Prostate gland (tissue), 2 donors: ENCODE data around the gene YIPF2. TPM values are rescaled to one million over a fixed set of nuclear protein-coding genes. Genes with fewer than 3 reads are reported as not detected.

Source experiments
- DNase-seq: peaks from one replicate; pipeline ENCODE4 v3.0.0-alpha.2; 2019; ENCODE audit warnings: low spot score
- H3K27ac ChIP-seq, 2 donors: fragments of 200-600 bp; sonication (generic); 2 replicates each; pipeline ENCODE4 v1.5.1; 2017 to 2019
- H3K27me3 ChIP-seq: fragments of 200-600 bp; sonication (generic); replicated peaks from 2 replicates; pipeline ENCODE4 v1.5.1; 2019; ENCODE audit not compliant: insufficient read depth
- H3K36me3 ChIP-seq, 2 donors: fragments of 200-600 bp; sonication (generic); 1 replicate in 1 of 2; 2 replicates in 1 of 2; pipeline versions ENCODE4 v1.5.1 to v1.8.1; 2017 to 2019
- H3K4me1 ChIP-seq: fragments of 200-600 bp; sonication (generic); replicated peaks from 2 replicates; pipeline ENCODE4 v1.5.1; 2019
- H3K4me3 ChIP-seq, 2 donors: fragments of 200-600 bp; sonication (generic); 2 replicates each; pipeline ENCODE4 v1.5.1; 2017 to 2019
- H3K9me3 ChIP-seq: fragments of 200-600 bp; sonication (generic); 2 replicates; pipeline ENCODE4 v1.5.1; 2017
- POLR2A ChIP-seq: fragments of 450-650 bp; IDR thresholded peaks from one replicate; pipeline ENCODE4 v1.6.1; 2016; ENCODE audit warnings: antibody characterized with exemption, mild to moderate bottlenecking
- POLR2AphosphoS5 ChIP-seq: sonication (generic); formaldehyde crosslinking; IDR thresholded peaks from one replicate; pipeline ENCODE4 v1.6.1; 2017; ENCODE audit warnings: antibody characterized with exemption
- WGBS: methylation state at CpG from one replicate; pipeline ENCODE4 v1.1.5; 2018; 5-methylcytosine and 5-hydroxymethylcytosine counted together
- intact Hi-C: fragments of 100-400 bp; cut with DNase I; formaldehyde crosslinking; loops from one replicate; pipeline ENCODE4 v1.14.2; 2022
- total RNA-seq, 2 donors: library from RNA; depleted of rRNA; stranded (reverse); fragments of >200 nt; gene quantifications; one replicate each; pipeline ENCODE4 v1.1.0, GENCODE V29; 2016
- TF ChIP-seq, protein P1 (sequence below), 4 experiments: fragments of 200-600 bp in 2 of 4; fragments of 450-650 bp in 2 of 4; sonication (generic) in 2 of 4; IDR thresholded peaks; 1 replicate in 3 of 4; 2 replicates in 1 of 4; pipeline ENCODE4 v1.5.1; 2016 to 2019; ENCODE audit warnings: antibody characterized with exemption in 4 of 4, mild to moderate bottlenecking in 2 of 4, moderate library complexity in 2 of 4

The YIPF2 gene
- total RNA-seq, 2 donors from 2014 or later = 84.8 to 87.1 TPM

DNA sequence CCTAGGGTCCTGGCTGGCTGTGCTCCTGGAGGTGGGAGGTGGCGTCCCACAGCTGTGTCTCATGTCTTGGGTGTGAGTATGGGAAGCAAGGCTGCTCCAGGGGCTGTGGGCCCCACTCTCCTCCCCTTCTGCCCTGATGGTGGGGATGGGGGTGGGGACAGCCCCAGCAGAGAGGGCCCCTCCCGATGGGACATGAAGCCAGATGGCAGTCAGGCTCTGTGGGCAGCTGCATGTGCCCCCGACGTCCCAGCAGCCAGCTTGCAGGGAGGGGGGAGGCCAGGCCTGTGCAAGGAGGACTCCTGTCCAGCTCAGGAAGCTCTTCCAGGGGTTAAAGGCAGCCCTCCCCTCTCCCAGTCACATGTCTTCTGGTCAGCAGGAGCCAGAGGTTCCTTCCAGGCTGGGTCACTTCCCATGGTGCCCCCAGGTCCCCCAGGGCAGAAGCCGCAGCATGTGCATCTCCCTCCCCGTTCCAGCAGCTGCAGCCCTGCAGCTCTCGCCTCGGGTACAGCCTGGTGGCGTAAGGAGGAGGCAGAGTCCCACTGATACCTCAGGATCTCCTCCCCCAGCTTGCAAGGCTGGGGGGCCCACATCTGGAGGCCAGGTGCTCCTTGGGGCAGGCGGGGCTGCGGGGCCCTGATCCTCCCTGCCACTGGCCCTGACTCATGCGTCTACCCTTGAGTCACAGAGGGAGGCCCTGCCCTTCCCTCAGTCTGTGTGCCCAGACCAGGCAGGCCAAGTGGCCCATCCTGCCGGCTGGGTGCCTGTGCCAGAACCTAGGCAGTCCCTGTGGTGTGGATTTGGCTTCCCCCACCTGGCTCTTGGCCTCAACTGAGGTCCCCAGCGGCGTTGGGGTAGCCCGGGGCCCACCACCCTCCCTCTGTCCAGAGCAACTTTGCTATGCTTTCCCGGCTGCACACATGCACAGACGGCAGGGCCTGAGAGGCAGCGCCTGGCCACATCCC, 13.0 kb downstream of the YIPF2 start:
- intact Hi-C loops = no loop called here
- Histone ChIP-seq H3K9me3 (no peaks in the 10 kb centered on the region), H3K4me3 (no peak overlapping the region), H3K36me3 (peaks cover 7 to 10% of the 10 kb centered on the region in 2 donors), H3K27me3 (no peaks in the 10 kb centered on the region), H3K4me1 (no peaks in the 10 kb centered on the region), H3K27ac (no peak overlapping the region)
- WGBS = 87% methylated on average over 18 of the region's 19 CpGs
- no peak for DNase-seq
- TF ChIP-seq, protein P1, sequence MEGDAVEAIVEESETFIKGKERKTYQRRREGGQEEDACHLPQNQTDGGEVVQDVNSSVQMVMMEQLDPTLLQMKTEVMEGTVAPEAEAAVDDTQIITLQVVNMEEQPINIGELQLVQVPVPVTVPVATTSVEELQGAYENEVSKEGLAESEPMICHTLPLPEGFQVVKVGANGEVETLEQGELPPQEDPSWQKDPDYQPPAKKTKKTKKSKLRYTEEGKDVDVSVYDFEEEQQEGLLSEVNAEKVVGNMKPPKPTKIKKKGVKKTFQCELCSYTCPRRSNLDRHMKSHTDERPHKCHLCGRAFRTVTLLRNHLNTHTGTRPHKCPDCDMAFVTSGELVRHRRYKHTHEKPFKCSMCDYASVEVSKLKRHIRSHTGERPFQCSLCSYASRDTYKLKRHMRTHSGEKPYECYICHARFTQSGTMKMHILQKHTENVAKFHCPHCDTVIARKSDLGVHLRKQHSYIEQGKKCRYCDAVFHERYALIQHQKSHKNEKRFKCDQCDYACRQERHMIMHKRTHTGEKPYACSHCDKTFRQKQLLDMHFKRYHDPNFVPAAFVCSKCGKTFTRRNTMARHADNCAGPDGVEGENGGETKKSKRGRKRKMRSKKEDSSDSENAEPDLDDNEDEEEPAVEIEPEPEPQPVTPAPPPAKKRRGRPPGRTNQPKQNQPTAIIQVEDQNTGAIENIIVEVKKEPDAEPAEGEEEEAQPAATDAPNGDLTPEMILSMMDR (IDR thresholded peaks at IDR 0.05) = no peak
- TF ChIP-seq POLR2AphosphoS5 (no peak), POLR2A (no peak)

DNA sequence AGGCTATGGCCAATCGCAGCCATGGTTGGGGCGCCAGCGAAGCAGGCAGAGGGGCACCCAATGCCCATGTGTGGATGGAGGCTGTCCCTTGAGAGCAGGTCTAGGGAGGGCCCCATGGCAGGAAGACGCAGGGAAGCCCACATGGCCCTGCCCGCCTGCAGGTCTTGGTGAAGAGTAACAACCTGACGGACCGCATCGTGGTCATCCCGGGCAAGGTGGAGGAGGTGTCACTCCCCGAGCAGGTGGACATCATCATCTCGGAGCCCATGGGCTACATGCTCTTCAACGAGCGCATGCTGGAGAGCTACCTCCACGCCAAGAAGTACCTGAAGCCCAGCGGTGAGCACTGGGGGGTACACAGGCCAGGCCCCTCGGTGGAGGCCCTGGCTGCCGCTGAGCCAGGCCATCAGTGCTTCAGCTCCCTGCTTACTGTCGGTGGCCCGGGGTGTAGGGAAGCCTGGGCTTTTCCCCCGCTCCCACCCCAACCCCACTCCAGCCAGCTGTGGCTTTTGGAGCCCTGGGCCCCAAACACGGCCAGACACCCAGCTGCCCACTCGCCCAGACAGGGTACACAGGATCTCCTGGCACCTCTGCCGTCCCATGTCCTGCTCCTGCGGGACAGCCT, 14.6 kb downstream of the YIPF2 start:
- intact Hi-C loops = no loop called here
- no peaks in the 10 kb centered on the region for H3K27me3 ChIP-seq
- no peaks in the 10 kb centered on the region for H3K4me1 ChIP-seq
- H3K4me3 ChIP-seq = no peak overlapping the region
- no peaks in the 10 kb centered on the region for H3K9me3 ChIP-seq
- peaks cover 2 to 11% of the 10 kb centered on the region in 2 donors for H3K36me3 ChIP-seq
- no peak for DNase-seq
- no peak overlapping the region for H3K27ac ChIP-seq
- TF ChIP-seq POLR2AphosphoS5 (no peak), POLR2A (no peak)
- TF ChIP-seq, protein P1 (IDR thresholded peaks at IDR 0.05) = no peak
- WGBS = 89% methylated on average over 20 of the region's 24 CpGs

- H3K36me3 ChIP-seq = peaks cover 2 to 20% of the 10 kb centered on the region in 2 donors
- intact Hi-C loops = no loop called here
- no peak overlapping the region for H3K4me3 ChIP-seq
- no peaks in the 10 kb centered on the region for H3K27me3 ChIP-seq
- no peaks in the 10 kb centered on the region for H3K9me3 ChIP-seq
- 90% methylated on average over 18 of the region's 18 CpGs for WGBS
- DNase-seq = no peak
- no peaks in the 10 kb centered on the region for H3K4me1 ChIP-seq
- no peak overlapping the region for H3K27ac ChIP-seq
- TF ChIP-seq, protein P1 (IDR thresholded peaks at IDR 0.05) = no peak
- TF ChIP-seq POLR2A (no peak), POLR2AphosphoS5 (no peak)
Observed at GRCh38 chr19:10912619-10913018, 15.8 kb downstream of the YIPF2 start.

DNA sequence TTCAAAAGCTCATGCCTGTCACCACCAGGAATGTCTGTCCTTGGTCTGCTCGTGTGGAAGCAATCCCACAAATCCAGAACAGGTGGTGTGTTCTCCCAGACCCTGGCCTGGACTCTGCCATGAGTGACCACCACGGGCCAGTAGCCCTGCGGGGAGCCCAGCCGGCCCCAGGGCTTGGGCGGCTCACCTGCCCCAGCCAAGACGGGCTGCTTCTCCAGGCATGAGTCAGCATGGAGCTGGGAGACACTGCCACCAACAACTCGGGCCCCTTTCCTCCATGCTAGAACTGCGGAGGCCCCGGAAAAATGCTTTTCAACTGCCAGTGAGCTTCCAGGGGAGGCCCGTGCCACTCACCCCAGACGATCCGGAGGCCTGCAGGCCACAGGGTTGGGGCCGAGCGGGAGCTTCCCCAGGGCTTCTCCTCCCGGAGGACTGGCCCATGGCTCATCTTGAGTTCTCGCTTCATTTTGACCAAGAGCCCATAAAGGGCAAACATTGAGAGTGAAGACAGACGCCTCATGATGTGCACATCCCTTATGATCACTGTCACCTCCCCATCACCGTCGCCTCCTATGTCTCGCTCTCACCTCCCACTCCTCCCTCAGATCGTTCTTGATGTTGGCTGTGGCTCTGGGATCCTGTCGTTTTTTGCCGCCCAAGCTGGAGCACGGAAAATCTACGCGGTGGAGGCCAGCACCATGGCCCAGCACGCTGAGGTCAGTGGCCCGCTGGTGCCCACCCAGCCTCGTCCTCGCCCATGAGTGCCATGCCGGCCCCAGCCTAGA, 16.7 kb downstream of the YIPF2 start:
- WGBS = 87% methylated on average over 23 of the region's 31 CpGs
- no peaks in the 10 kb centered on the region for H3K4me1 ChIP-seq
- no peak overlapping the region for H3K4me3 ChIP-seq
- intact Hi-C loops = no loop called here
- DNase-seq = no peak
- H3K36me3 ChIP-seq = peaks cover 2 to 19% of the 10 kb centered on the region in 2 donors
- H3K27ac ChIP-seq = no peak overlapping the region
- no peaks in the 10 kb centered on the region for H3K27me3 ChIP-seq
- H3K9me3 ChIP-seq = no peaks in the 10 kb centered on the region
- TF ChIP-seq POLR2A (no peak), POLR2AphosphoS5 (no peak)
- TF ChIP-seq, protein P1 (IDR thresholded peaks at IDR 0.05) = no peak
